Amygdala (tissue), 56 donors: Measurements from ENCODE around the gene MGST3.
"Not testable (repeated sequence)": the region's sequence is repeated elsewhere in the genome, so short reads cannot be mapped to it uniquely, and the experiment has no call there.

Experiments used
- DNase-seq, 56 donors: peaks; one replicate each; lab custom pipeline; 2025; lab: John Stamatoyannopoulos, UW

The MGST3 gene

GRCh38 chr1:165695031-165695430, 64.0 kb downstream of the MGST3 start:
- no peak for DNase-seq

DNA sequence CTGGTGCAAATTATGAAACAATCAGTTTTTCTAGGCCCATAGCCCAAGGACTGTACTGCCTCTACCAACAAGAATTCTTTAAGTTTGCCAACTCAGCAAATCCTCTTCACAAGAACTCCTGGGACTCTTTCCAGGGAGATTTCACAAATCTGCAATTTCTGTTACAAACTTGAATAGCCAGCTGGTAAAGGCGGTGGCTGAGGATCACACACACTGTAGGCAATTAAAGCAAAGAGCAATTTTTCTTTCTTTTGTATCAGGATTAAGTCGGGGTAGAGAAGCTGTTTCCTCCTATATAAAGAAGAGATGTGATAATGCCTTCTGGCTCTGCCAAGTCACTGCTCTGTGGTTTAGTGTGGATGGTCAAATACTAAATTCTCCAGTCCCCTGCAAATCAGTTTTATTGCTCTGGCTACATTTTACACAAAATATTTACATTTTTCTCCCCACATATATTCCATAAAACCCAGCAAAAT, 65.6 kb downstream of the MGST3 start:
- DNase-seq, result peak in 5 of 56 donors; percentile 8 to 24 (median 9)

DNA sequence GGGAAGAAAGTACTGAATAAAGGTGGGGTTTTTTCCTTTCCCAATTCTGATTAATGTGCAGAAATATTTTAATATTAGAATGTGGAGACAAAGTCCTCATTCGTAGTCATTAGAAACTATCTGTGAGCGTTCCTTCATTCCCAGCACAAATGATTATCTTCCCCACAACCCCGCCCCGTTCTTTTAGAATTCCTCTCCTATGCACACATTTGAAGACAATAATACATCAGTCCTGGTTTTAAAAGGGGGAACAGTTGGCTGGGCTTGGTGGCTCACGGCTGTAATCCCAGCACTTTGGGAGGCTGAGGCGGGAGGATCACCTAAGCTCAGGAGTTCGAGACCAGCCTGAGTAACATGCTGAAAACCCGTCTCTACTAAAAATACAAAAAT, 66.5 kb downstream of the MGST3 start:
- DNase-seq, result no peak

DNA sequence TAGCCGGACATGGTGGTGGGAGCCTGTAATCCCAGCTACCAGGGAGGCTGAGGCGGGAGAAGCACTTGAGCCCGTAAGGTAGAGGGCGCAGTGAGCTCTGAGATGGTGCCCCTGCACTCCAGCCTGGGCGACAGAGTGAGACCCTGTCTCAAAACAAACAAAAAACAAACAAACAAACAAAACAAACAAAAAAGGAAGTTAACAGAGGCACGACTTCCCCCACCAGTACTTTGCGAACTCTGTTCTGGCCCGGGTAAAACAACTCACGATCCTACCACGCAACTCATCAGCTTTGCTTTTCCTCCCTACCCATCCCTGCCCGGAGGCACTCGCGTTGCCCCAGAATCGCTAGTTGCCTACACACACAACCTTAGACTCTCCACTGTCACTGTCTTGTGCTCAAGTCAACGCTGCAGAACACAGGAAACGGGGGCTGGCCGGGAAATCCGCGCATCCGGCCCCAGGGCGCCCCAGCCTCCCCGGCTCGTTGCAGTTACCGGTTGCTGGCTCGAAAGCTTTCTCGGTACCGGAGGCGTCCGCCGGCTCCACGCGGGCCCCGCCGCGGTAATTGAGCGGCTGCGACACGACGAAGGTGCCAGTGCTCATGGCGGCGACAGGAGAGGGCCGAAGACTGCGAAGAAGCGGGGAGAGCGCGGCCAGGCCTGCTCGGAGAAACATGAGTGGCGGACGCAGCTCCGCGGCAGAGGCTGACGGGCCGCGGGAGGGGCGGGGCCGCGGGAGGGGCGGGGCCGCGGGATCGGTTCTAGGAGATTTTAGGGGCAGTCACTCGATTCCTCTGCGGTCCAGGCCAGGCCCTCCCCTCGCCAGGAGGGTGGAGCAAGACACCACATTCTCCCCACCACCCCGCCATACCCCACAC, 67.1 kb downstream of the MGST3 start, which contains the start of gene ALDH9A1:
TSS of gene ALDH9A1 (minus strand) at position 682 of the 880 bp plus-strand sequence. CDS start at position 678, 4 bp downstream.
- peak; percentile 33 to 92 (median 78) for DNase-seq

GRCh38 chr1:165698761-165699052, 67.7 kb downstream of the MGST3 start:
- DNase-seq, result no peak

- no peak for DNase-seq
Observed at GRCh38 chr1:165699577-165699976, 68.5 kb downstream of the MGST3 start.

DNA sequence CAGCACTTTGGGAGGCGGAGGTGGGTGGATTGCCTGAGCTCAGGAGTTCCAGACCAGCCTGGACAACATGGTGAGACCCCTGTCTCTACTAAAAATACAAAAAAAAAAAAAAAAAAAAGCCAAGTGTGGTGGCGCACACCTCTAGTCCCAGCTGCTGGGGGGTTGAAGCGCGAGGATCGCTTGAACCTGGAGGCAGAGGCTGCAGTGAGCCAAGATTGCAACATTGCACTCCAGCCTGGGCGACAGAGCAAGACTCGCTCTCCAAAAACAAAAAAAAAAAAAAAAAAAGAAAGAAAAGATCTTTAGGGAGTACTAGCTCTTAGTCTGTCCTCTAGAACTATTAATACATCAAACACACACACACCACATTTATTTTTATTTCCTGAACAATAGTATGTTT, 70.9 kb downstream of the MGST3 start:
- DNase-seq, result not testable (repeated sequence)

DNA sequence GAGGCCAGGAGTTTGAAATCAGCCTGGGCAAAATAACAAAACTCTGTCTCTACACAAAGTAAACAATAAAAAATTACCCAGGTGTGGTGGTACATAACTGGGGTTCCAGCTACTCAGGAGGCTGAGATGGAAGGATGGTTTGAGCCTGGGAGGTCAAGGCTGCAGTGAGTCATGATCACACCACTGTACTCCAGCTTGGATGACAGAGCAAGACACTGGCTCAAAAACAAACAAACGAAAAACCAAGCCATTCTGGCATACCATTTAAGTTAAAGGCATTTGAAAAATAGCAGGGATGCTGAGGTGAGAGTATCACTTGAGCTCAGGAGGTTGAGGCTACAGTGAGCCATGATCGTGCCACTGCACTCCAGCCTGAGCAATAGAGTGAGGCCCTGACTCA, 72.6 kb downstream of the MGST3 start:
- DNase-seq, result no peak
